Measurements from ENCODE around the gene CLEC1A.

- TF ChIP-seq ZNF274 (IDR thresholded peaks at IDR 0.05; ENCODE audit: low read depth, low read length) (no peak), SUZ12 (IDR thresholded peaks at IDR 0.05; ENCODE audit: extremely low read depth, insufficient read depth, insufficient read length) (no peak)
Measured at GRCh38 chr12:10067264-10067663, 31.5 kb downstream of the CLEC1A start.
